H9 (cell line): Measurements from ENCODE around the gene NRP1. TPM values are rescaled to one million over a fixed set of nuclear protein-coding genes. Genes with fewer than 3 reads are reported as not detected.

Experiments
- DNase-seq: peaks from one replicate; pipeline ENCODE4 v3.0.0-alpha.2; 2017
- H2AFZ ChIP-seq: one replicate; pipeline ENCODE4 v1.6.1; 2013; ENCODE audit warnings: mild to moderate bottlenecking, low read length, control low read depth, moderate library complexity
- H2AK5ac ChIP-seq: 2 replicates; pipeline ENCODE4 v1.6.1; 2013; ENCODE audit warnings: low read length, control low read depth, mixed read lengths; ENCODE audit not compliant: insufficient read length
- H2BK120ac ChIP-seq: one replicate; pipeline ENCODE4 v1.6.1; 2013; ENCODE audit warnings: low read depth, mild to moderate bottlenecking, low read length, control low read depth, inconsistent platforms; ENCODE audit not compliant: poor library complexity, severe bottlenecking
- H2BK12ac ChIP-seq: 2 replicates; pipeline ENCODE4 v1.6.1; 2013; ENCODE audit warnings: low read length, control low read depth, mixed read lengths, low read depth; ENCODE audit not compliant: insufficient read length
- H2BK15ac ChIP-seq: 2 replicates; pipeline ENCODE4 v1.6.1; 2013; ENCODE audit warnings: low read depth, low read length, control low read depth
- H2BK20ac ChIP-seq: one replicate; pipeline ENCODE4 v1.6.1; 2013; ENCODE audit warnings: low read depth, mild to moderate bottlenecking, low read length, control low read depth, inconsistent platforms; ENCODE audit not compliant: poor library complexity, severe bottlenecking
- H2BK5ac ChIP-seq: 2 replicates; pipeline ENCODE4 v1.6.1; 2013; ENCODE audit warnings: low read length, control low read depth, mixed read lengths; ENCODE audit not compliant: insufficient read length
- H3K14ac ChIP-seq: 2 replicates; pipeline ENCODE4 v1.6.1; 2013; ENCODE audit warnings: low read length, control low read depth; ENCODE audit not compliant: insufficient read depth
- H3K18ac ChIP-seq: 2 replicates; pipeline ENCODE4 v1.6.1; 2013; ENCODE audit warnings: low read depth, mild to moderate bottlenecking, mixed read lengths, low read length, control low read depth; ENCODE audit not compliant: insufficient read length
- H3K23ac ChIP-seq: 2 replicates; pipeline ENCODE4 v1.6.1; 2013; ENCODE audit warnings: low read length, control low read depth, mixed read lengths, low read depth; ENCODE audit not compliant: insufficient read length
- H3K23me2 ChIP-seq: 2 replicates; pipeline ENCODE4 v1.6.1; 2013; ENCODE audit warnings: low read depth, mild to moderate bottlenecking, mixed read lengths, low read length, control low read depth; ENCODE audit not compliant: insufficient read length, poor library complexity, severe bottlenecking
- H3K27ac ChIP-seq: 2 replicates; pipeline ENCODE4 v1.5.1; 2013; ENCODE audit warnings: low read length, control low read depth, mixed read lengths, low read depth; ENCODE audit not compliant: insufficient read length
- H3K27me3 ChIP-seq: 2 replicates; pipeline ENCODE4 v1.6.1; 2013; ENCODE audit warnings: low read length, control low read depth, inconsistent platforms; ENCODE audit not compliant: insufficient read depth
- H3K4ac ChIP-seq: 2 replicates; pipeline ENCODE4 v1.6.1; 2013; ENCODE audit warnings: low read depth, mild to moderate bottlenecking, control low read depth, inconsistent platforms, low read length, moderate library complexity
- H3K4me1 ChIP-seq: 2 replicates; pipeline ENCODE4 v1.6.1; 2013; ENCODE audit warnings: low read length, control low read depth, inconsistent platforms; ENCODE audit not compliant: insufficient read depth
- H3K4me2 ChIP-seq: 2 replicates; pipeline ENCODE4 v1.6.1; 2013; ENCODE audit warnings: low read length, control low read depth, mixed read lengths; ENCODE audit not compliant: insufficient read length, insufficient read depth
- H3K56ac ChIP-seq: 2 replicates; pipeline ENCODE4 v1.6.1; 2013; ENCODE audit warnings: low read depth, mild to moderate bottlenecking, mixed read lengths, low read length, control low read depth; ENCODE audit not compliant: insufficient read length
- H3K79me1 ChIP-seq: 2 replicates; pipeline ENCODE4 v1.6.1; 2013; ENCODE audit warnings: low read depth, mild to moderate bottlenecking, moderate library complexity, low read length, control low read depth, inconsistent platforms; ENCODE audit not compliant: insufficient read depth, poor library complexity, severe bottlenecking
- H3K79me2 ChIP-seq: 2 replicates; pipeline ENCODE4 v1.6.1; 2013; ENCODE audit warnings: low read length, control low read depth, inconsistent platforms; ENCODE audit not compliant: insufficient read depth
- H3K9ac ChIP-seq: 2 replicates; pipeline ENCODE4 v1.6.1; 2013; ENCODE audit warnings: low read length, control low read depth, mixed read lengths; ENCODE audit not compliant: insufficient read length; ENCODE audit errors: extremely low read depth
- H3K9me3 ChIP-seq: one replicate; pipeline ENCODE4 v1.6.1; 2013; ENCODE audit warnings: low read depth, low read length, inconsistent platforms; ENCODE audit not compliant: control insufficient read depth
- H3T11ph ChIP-seq: one replicate; pipeline ENCODE4 v1.6.1; 2013; ENCODE audit warnings: mild to moderate bottlenecking, low read length, control low read depth, inconsistent platforms
- H4K20me1 ChIP-seq: one replicate; pipeline ENCODE4 v1.6.1; 2013; ENCODE audit not compliant: control insufficient read depth, insufficient read length, insufficient read depth
- H4K5ac ChIP-seq: 2 replicates; pipeline ENCODE4 v1.6.1; 2013; ENCODE audit warnings: low read depth, mild to moderate bottlenecking, mixed read lengths, low read length, control low read depth; ENCODE audit not compliant: insufficient read length
- H4K8ac ChIP-seq: replicated peaks from 2 replicates; pipeline ENCODE4 v1.6.1; 2013; ENCODE audit warnings: low read length, control low read depth, mixed read lengths, low read depth; ENCODE audit not compliant: insufficient read length
- H4K91ac ChIP-seq: 2 replicates; pipeline ENCODE4 v1.6.1; 2013; ENCODE audit warnings: low read depth, mild to moderate bottlenecking, moderate library complexity, mixed read lengths, low read length, control low read depth; ENCODE audit not compliant: insufficient read length
- H3K27ac Mint-ChIP-seq, 3 experiments: 2 replicates in 2 of 3; 3 replicates in 1 of 3; pipeline ENCODE4 v1.8.0; 2020 to 2021; ENCODE audit warnings: mixed read lengths in 3 of 3, mild to moderate bottlenecking in 1 of 3, moderate library complexity in 1 of 3
- H3K27me3 Mint-ChIP-seq: 2 replicates; pipeline ENCODE4 v1.8.0; 2021; ENCODE audit warnings: low read depth, mild to moderate bottlenecking, moderate library complexity, mixed read lengths
- H3K36me3 Mint-ChIP-seq, 3 experiments: 2 replicates in 2 of 3; 3 replicates in 1 of 3; pipeline ENCODE4 v1.8.0; 2020 to 2021; ENCODE audit warnings: low read depth in 3 of 3, mixed read lengths in 3 of 3; ENCODE audit not compliant: insufficient read depth in 1 of 3
- H3K4me1 Mint-ChIP-seq, 2 experiments: 2 replicates each; pipeline ENCODE4 v1.8.0; 2020; ENCODE audit warnings: mixed read lengths in 2 of 2
- H3K4me3 Mint-ChIP-seq, 2 experiments: 2 replicates in 1 of 2; 3 replicates in 1 of 2; pipeline ENCODE4 v1.8.0; 2020 to 2021; ENCODE audit warnings: mild to moderate bottlenecking in 2 of 2, mixed read lengths in 2 of 2, moderate library complexity in 1 of 2
- H3K9me3 Mint-ChIP-seq, 2 experiments: 2 replicates in 1 of 2; 3 replicates in 1 of 2; pipeline ENCODE4 v1.8.0; 2020; ENCODE audit warnings: mild to moderate bottlenecking in 2 of 2, mixed read lengths in 2 of 2, moderate library complexity in 1 of 2
- WGBS: extraction: QIAGEN DNeasy Blood & Tissue Kit; methylation state at CpG from one replicate; pipeline ENCODE4 v1.1.7; 2013; ENCODE audit warnings: missing lambda C conversion rate, low lambda C conversion rate, mixed read lengths; ENCODE audit not compliant: insufficient read length; ENCODE audit errors: extremely low coverage; 5-methylcytosine and 5-hydroxymethylcytosine counted together
- total RNA-seq: library from RNA; stranded (reverse); gene quantifications from 2 replicates; pipeline ENCODE4 v1.2.1, GENCODE V29; 2021
- TF ChIP-seq, protein P1 (sequence below): fragments of 200-600 bp; sonication (generic); conservative IDR thresholded peaks from 3 replicates; pipeline ENCODE4 v1.8.0; 2021; ENCODE audit warnings: antibody characterized with exemption, mild to moderate bottlenecking

NRP1 gene
- total RNA-seq, 1 experiment from 2014 or later, result 4.6 TPM

DNA sequence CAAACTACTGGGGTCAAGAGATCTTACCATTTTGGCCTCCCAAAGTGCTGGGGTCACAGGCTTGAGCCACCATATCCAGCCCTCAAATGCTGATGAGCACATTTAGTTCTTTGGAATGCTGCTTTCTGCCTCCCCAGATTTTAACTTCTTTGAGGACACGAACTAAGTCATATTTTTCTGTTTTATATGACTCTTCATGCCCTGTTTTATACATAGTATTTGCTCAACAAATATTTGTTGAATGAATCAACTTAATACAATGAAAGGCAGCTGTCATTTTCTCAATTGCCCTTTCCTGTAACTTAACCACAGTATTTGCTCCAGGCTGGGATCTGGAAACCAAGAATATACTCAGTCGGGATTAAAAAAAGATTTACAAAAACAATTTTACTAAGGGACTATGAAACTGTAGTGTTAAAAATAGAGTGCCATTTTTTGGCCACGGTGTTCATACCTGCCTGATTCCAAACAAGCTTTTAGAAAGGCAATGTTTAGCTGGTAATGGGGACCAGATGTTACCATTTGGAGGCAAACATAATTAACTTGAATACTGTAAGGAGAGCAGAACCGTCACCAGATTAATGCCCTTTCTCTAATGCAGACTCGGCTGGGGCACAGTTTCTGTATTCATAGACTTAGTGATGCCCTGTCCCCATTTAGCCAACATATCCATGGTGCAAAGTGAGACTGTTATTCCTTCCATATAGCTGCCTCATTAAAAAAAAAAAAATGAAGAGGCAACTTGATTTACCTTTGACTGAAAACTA is 117.6 kb downstream of the NRP1 start:
- H2BK12ac ChIP-seq, result no peak overlapping the region
- no peaks in the 10 kb centered on the region for H3K79me1 ChIP-seq
- no peaks in the 10 kb centered on the region for H4K20me1 ChIP-seq
- TF ChIP-seq, protein P1, sequence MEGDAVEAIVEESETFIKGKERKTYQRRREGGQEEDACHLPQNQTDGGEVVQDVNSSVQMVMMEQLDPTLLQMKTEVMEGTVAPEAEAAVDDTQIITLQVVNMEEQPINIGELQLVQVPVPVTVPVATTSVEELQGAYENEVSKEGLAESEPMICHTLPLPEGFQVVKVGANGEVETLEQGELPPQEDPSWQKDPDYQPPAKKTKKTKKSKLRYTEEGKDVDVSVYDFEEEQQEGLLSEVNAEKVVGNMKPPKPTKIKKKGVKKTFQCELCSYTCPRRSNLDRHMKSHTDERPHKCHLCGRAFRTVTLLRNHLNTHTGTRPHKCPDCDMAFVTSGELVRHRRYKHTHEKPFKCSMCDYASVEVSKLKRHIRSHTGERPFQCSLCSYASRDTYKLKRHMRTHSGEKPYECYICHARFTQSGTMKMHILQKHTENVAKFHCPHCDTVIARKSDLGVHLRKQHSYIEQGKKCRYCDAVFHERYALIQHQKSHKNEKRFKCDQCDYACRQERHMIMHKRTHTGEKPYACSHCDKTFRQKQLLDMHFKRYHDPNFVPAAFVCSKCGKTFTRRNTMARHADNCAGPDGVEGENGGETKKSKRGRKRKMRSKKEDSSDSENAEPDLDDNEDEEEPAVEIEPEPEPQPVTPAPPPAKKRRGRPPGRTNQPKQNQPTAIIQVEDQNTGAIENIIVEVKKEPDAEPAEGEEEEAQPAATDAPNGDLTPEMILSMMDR, result no peak
- H3K4ac ChIP-seq, result no peak overlapping the region
- no peaks in the 10 kb centered on the region for H3K23me2 ChIP-seq
- no peaks in the 10 kb centered on the region for H3K9me3 ChIP-seq
- no peak overlapping the region for H4K8ac ChIP-seq
- H4K5ac ChIP-seq, result no peak overlapping the region
- H3T11ph ChIP-seq, result no peak overlapping the region
- H3K36me3 Mint-ChIP-seq, result no peaks in the 10 kb centered on the region
- no peaks in the 10 kb centered on the region; a peak in 1 of 4 replicates for H3K4me1 Mint-ChIP-seq
- no peak overlapping the region for H2AK5ac ChIP-seq
- no peaks in the 10 kb centered on the region for H3K27me3 Mint-ChIP-seq
- H3K18ac ChIP-seq, result no peak overlapping the region
- no peak overlapping the region for H2BK15ac ChIP-seq
- no peak overlapping the region; a peak in 1 of 7 replicates for H3K27ac Mint-ChIP-seq
- WGBS, result no CpG with 5 or more reads among the region's 5 CpGs
- no peaks in the 10 kb centered on the region for H3K27me3 ChIP-seq
- no peak overlapping the region for H4K91ac ChIP-seq
- no peak overlapping the region for H3K56ac ChIP-seq
- H3K4me3 Mint-ChIP-seq, result no peak overlapping the region
- no peak overlapping the region for H3K14ac ChIP-seq
- H3K9ac ChIP-seq, result no peak overlapping the region
- no peaks in the 10 kb centered on the region for H3K4me1 ChIP-seq
- no peak overlapping the region for H2BK5ac ChIP-seq
- no peak overlapping the region for H3K27ac ChIP-seq
- no peaks in the 10 kb centered on the region for H3K79me2 ChIP-seq
- no peak overlapping the region for H2BK120ac ChIP-seq
- H2AFZ ChIP-seq, result no peak overlapping the region
- no peak overlapping the region for H3K4me2 ChIP-seq
- H2BK20ac ChIP-seq, result no peak overlapping the region
- no peak overlapping the region for H3K23ac ChIP-seq
- no peak for DNase-seq
- no peaks in the 10 kb centered on the region for H3K9me3 Mint-ChIP-seq
